NT2/D1 (cell line): Measurements from ENCODE around the gene IRAK4.

Experiments used
- SUZ12 ChIP-seq: IDR thresholded peaks from 2 replicates; pipeline ENCODE4 v1.6.1; 2011; ENCODE audit not compliant: insufficient read length, insufficient read depth; ENCODE audit errors: extremely low read depth
- YY1 ChIP-seq: IDR thresholded peaks from 2 replicates; pipeline ENCODE4 v1.6.1; 2011; ENCODE audit not compliant: insufficient read length, insufficient read depth
- ZNF274 ChIP-seq: IDR thresholded peaks from 2 replicates; pipeline ENCODE4 v1.6.1; 2011; ENCODE audit warnings: mild to moderate bottlenecking, low read depth, low read length

GRCh38 chr12:43763769-43764168 lies 5.0 kb downstream of the IRAK4 start:
- TF ChIP-seq YY1 (no peak), ZNF274 (no peak), SUZ12 (no peak)
